Progenitor cell of endocrine pancreas (in vitro differentiated cells): ENCODE data around the gene FGFR2. TPM values are rescaled to one million over a fixed set of nuclear protein-coding genes. Genes with fewer than 3 reads are reported as not detected.
"Not testable (repeated sequence)": the region's sequence is repeated elsewhere in the genome, so short reads cannot be mapped to it uniquely, and the experiment has no call there.

Experiments
- DNase-seq: peaks from one replicate; pipeline ENCODE4 v3.0.0; 2021; ENCODE audit warnings: low spot score; ENCODE audit not compliant: unreplicated experiment
- H3K27ac Mint-ChIP-seq: 2 replicates; pipeline ENCODE4 v1.8.0; 2021; ENCODE audit warnings: mild to moderate bottlenecking, moderate library complexity, mixed read lengths
- H3K27me3 Mint-ChIP-seq: 2 replicates; pipeline ENCODE4 v1.8.0; 2021; ENCODE audit warnings: mixed read lengths
- H3K36me3 Mint-ChIP-seq: 2 replicates; pipeline ENCODE4 v1.8.0; 2022; ENCODE audit warnings: mixed read lengths; ENCODE audit not compliant: insufficient read depth
- H3K4me1 Mint-ChIP-seq: 2 replicates; pipeline ENCODE4 v1.8.0; 2021; ENCODE audit warnings: low read depth, mixed read lengths
- H3K4me3 Mint-ChIP-seq: 2 replicates; pipeline ENCODE4 v1.8.0; 2021; ENCODE audit warnings: low read depth, mild to moderate bottlenecking, moderate library complexity, mixed read lengths
- H3K9me3 Mint-ChIP-seq: 2 replicates; pipeline ENCODE4 v1.8.0; 2021; ENCODE audit warnings: low read depth, mixed read lengths
- CTCF ChIP-seq: fragments of 200-600 bp; sonication (generic); IDR thresholded peaks from one replicate; pipeline ENCODE4 v1.5.0; 2021; ENCODE audit warnings: antibody characterized with exemption, mild to moderate bottlenecking; ENCODE audit not compliant: unreplicated experiment
- total RNA-seq: library from RNA; stranded (reverse); gene quantifications from 2 replicates; pipeline ENCODE4 v1.2.1, GENCODE V29; 2021

The FGFR2 gene
- total RNA-seq, 1 donor from 2014 or later = 146 TPM

GRCh38 chr10:121566755-121567154, 31.5 kb downstream of the FGFR2 start:
- no peaks in the 10 kb centered on the region for H3K27me3 Mint-ChIP-seq
- no peak for TF ChIP-seq CTCF
- peaks cover 34% of the 10 kb centered on the region for H3K36me3 Mint-ChIP-seq
- H3K27ac Mint-ChIP-seq = peak overlapping the region; percentile 81
- no peak for DNase-seq
- no peak overlapping the region for H3K4me3 Mint-ChIP-seq
- no peaks in the 10 kb centered on the region for H3K9me3 Mint-ChIP-seq
- H3K4me1 Mint-ChIP-seq = peaks cover 31% of the 10 kb centered on the region

- no peak for DNase-seq
- H3K36me3 Mint-ChIP-seq = peaks cover 33% of the 10 kb centered on the region
- peaks cover 51% of the 10 kb centered on the region for H3K4me1 Mint-ChIP-seq
- TF ChIP-seq CTCF = no peak
- peak overlapping the region; percentile 45 for H3K27ac Mint-ChIP-seq
- no peak overlapping the region for H3K4me3 Mint-ChIP-seq
- no peaks in the 10 kb centered on the region for H3K27me3 Mint-ChIP-seq
- no peaks in the 10 kb centered on the region for H3K9me3 Mint-ChIP-seq
Observed at GRCh38 chr10:121559326-121560026, 38.8 kb downstream of the FGFR2 start.

- Mint-ChIP-seq H3K27me3 (no peaks in the 10 kb centered on the region), H3K4me1 (peaks cover 61% of the 10 kb centered on the region), H3K9me3 (no peaks in the 10 kb centered on the region), H3K4me3 (no peak overlapping the region), H3K27ac (peak overlapping the region; percentile 20), H3K36me3 (peaks cover 22% of the 10 kb centered on the region)
- DNase-seq = no peak
- TF ChIP-seq CTCF = no peak
Observed at GRCh38 chr10:121558238-121558637, 40.0 kb downstream of the FGFR2 start.

- H3K27ac Mint-ChIP-seq = peak overlapping the region; percentile 26
- peaks cover 16% of the 10 kb centered on the region for H3K36me3 Mint-ChIP-seq
- no peak overlapping the region for H3K4me3 Mint-ChIP-seq
- no peak for DNase-seq
- no peak for TF ChIP-seq CTCF
- no peaks in the 10 kb centered on the region for H3K27me3 Mint-ChIP-seq
- peaks cover 70% of the 10 kb centered on the region for H3K4me1 Mint-ChIP-seq
- H3K9me3 Mint-ChIP-seq = no peaks in the 10 kb centered on the region
Observed at GRCh38 chr10:121556918-121557573, 41.2 kb downstream of the FGFR2 start.

GRCh38 chr10:121556455-121556854, 41.8 kb downstream of the FGFR2 start:
- Mint-ChIP-seq H3K9me3 (no peaks in the 10 kb centered on the region), H3K27ac (peak overlapping the region; percentile 26), H3K4me1 (peaks cover 70% of the 10 kb centered on the region), H3K36me3 (peaks cover 13% of the 10 kb centered on the region), H3K4me3 (no peak overlapping the region), H3K27me3 (no peaks in the 10 kb centered on the region)
- TF ChIP-seq CTCF = no peak
- DNase-seq = no peak

- H3K4me3 Mint-ChIP-seq, DNase-seq, H3K9me3 Mint-ChIP-seq, H3K27me3 Mint-ChIP-seq: not testable (repeated sequence)
- H3K4me1 Mint-ChIP-seq = peaks cover 66% of the 10 kb centered on the region
- H3K36me3 Mint-ChIP-seq = peaks cover 20% of the 10 kb centered on the region
- H3K27ac Mint-ChIP-seq = peak overlapping the region; percentile 89
Observed at GRCh38 chr10:121554916-121555315, 43.3 kb downstream of the FGFR2 start.
